ENCODE data around the gene TBC1D17. TPM values are rescaled to one million over a fixed set of nuclear protein-coding genes. Genes with fewer than 3 reads are reported as not detected.

TBC1D17 gene
- total and polyA plus RNA-seq, 2 of the 13 experiments (the other 11 are each of a cell fraction or from before 2014, with no cell fraction given) = 9.7 to 16.9 TPM

- no peak for TF ChIP-seq ELF1 (CRISPR knock-in tag; IDR thresholded peaks at IDR 0.05)
- no peak for TF ChIP-seq STAT5B (CRISPR knock-in tag; IDR thresholded peaks at IDR 0.05)
- TF ChIP-seq THAP11 (CRISPR knock-in tag; IDR thresholded peaks at IDR 0.05) = peak; percentile 78
- TF ChIP-seq MYPOP (CRISPR knock-in tag; IDR thresholded peaks at IDR 0.05) = 0 out of 2 replicates have a peak, but pooled peaks have one; percentile 39
- TF ChIP-seq THRA (CRISPR knock-in tag; IDR thresholded peaks at IDR 0.05; ENCODE audit: borderline replicate concordance) = no peak
- peak; percentile 67 for TF ChIP-seq GATAD1 (CRISPR knock-in tag; IDR thresholded peaks at IDR 0.05)
- peak; percentile 86; the same call in 1 of the 2 replicates for TF ChIP-seq ZNF274 (CRISPR knock-in tag; IDR thresholded peaks at IDR 0.05)
- TF ChIP-seq TFE3 (CRISPR knock-in tag; IDR thresholded peaks at IDR 0.05) = peak; percentile 64
- TF ChIP-seq KLF9 (CRISPR knock-in tag; IDR thresholded peaks at IDR 0.05; ENCODE audit: low read depth) = peak; percentile 18; the same call in 1 of the 2 replicates
- 0 out of 2 replicates have a peak, but pooled peaks have one; percentile 43 for TF ChIP-seq KDM3A (CRISPR knock-in tag; IDR thresholded peaks at IDR 0.05; ENCODE audit: low read depth)
- TF ChIP-seq TFDP2 (CRISPR knock-in tag; IDR thresholded peaks at IDR 0.05) = peak; percentile 68
- no peak for TF ChIP-seq ZNF432 (CRISPR knock-in tag; IDR thresholded peaks at IDR 0.05; ENCODE audit: borderline replicate concordance)
- TF ChIP-seq CAMTA2 (CRISPR knock-in tag; IDR thresholded peaks at IDR 0.05; ENCODE audit: borderline replicate concordance) = no peak
- TF ChIP-seq ATF2 (CRISPR knock-in tag; IDR thresholded peaks at IDR 0.05) = peak; percentile 65; the same call in 1 of the 2 replicates
- TF ChIP-seq ZNF687 (CRISPR knock-in tag; IDR thresholded peaks at IDR 0.05) = peak; percentile 98
- 0 out of 2 replicates have a peak, but pooled peaks have one; percentile 8 for TF ChIP-seq KDM6A (CRISPR knock-in tag; IDR thresholded peaks at IDR 0.05; ENCODE audit: low read depth)
- TF ChIP-seq FOXA1 (IDR thresholded peaks at IDR 0.05) = no peak
- peak; percentile 26; the same call in 1 of the 2 replicates for TF ChIP-seq FOXA1 (CRISPR knock-in tag; IDR thresholded peaks at IDR 0.05)
These were observed 52.3 kb downstream of the TBC1D17 start (continued) for GRCh38 chr19:49929611-49930482.
